ENCODE data around the gene ACAP2.

GRCh38 chr3:195260280-195260905 is 182.4 kb downstream of the ACAP2 start:
- TF ChIP-seq, protein P1, sequence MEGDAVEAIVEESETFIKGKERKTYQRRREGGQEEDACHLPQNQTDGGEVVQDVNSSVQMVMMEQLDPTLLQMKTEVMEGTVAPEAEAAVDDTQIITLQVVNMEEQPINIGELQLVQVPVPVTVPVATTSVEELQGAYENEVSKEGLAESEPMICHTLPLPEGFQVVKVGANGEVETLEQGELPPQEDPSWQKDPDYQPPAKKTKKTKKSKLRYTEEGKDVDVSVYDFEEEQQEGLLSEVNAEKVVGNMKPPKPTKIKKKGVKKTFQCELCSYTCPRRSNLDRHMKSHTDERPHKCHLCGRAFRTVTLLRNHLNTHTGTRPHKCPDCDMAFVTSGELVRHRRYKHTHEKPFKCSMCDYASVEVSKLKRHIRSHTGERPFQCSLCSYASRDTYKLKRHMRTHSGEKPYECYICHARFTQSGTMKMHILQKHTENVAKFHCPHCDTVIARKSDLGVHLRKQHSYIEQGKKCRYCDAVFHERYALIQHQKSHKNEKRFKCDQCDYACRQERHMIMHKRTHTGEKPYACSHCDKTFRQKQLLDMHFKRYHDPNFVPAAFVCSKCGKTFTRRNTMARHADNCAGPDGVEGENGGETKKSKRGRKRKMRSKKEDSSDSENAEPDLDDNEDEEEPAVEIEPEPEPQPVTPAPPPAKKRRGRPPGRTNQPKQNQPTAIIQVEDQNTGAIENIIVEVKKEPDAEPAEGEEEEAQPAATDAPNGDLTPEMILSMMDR (IDR thresholded peaks at IDR 0.05), result peak; percentile 86
- TF ChIP-seq, protein P2, sequence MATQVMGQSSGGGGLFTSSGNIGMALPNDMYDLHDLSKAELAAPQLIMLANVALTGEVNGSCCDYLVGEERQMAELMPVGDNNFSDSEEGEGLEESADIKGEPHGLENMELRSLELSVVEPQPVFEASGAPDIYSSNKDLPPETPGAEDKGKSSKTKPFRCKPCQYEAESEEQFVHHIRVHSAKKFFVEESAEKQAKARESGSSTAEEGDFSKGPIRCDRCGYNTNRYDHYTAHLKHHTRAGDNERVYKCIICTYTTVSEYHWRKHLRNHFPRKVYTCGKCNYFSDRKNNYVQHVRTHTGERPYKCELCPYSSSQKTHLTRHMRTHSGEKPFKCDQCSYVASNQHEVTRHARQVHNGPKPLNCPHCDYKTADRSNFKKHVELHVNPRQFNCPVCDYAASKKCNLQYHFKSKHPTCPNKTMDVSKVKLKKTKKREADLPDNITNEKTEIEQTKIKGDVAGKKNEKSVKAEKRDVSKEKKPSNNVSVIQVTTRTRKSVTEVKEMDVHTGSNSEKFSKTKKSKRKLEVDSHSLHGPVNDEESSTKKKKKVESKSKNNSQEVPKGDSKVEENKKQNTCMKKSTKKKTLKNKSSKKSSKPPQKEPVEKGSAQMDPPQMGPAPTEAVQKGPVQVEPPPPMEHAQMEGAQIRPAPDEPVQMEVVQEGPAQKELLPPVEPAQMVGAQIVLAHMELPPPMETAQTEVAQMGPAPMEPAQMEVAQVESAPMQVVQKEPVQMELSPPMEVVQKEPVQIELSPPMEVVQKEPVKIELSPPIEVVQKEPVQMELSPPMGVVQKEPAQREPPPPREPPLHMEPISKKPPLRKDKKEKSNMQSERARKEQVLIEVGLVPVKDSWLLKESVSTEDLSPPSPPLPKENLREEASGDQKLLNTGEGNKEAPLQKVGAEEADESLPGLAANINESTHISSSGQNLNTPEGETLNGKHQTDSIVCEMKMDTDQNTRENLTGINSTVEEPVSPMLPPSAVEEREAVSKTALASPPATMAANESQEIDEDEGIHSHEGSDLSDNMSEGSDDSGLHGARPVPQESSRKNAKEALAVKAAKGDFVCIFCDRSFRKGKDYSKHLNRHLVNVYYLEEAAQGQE (IDR thresholded peaks at IDR 0.05; ENCODE audit: insufficient read depth in 1 of 2, low read depth in 2 of 2, low read length in 1 of 2), result no peak
